ENCODE measurements around the gene TLR3.

Gene TLR3

DNA sequence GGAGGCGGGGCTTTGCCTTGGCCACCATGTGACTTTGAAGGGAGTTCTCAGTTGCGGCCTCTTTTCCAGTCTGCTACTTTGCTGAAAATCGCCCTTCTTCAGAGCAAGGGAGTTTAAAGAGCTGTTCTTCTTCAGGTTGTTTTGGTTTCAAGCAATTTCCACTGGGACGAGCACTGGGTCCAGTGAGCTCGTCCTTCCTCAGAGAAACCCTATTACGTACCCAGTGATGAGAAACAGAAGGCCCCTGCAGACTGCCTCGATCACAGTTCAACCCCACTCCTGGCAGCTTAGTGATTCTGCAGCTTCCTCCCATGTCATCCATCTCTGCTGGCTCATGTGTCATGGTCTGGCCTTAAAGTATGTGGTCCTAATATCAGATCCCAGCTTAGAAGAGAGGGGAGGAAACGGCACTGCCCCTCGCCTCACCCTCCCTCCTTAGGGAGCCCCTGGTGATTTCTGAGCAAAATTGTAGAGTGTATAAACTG, 27.8 kb downstream of the TLR3 start:
- H3K9ac ChIP-seq (ENCODE audit: low read length) = no peak overlapping the region
- H3K27ac ChIP-seq (ENCODE audit: low read depth, low read length) = peak overlapping the region; percentile 21
- H3K4me1 ChIP-seq (ENCODE audit: control insufficient read depth, insufficient read depth, low read length) = peaks cover 2% of the 10 kb centered on the region
- no peak overlapping the region for H3K4me3 ChIP-seq (ENCODE audit: low read length)
- H3K36me3 ChIP-seq (ENCODE audit: control insufficient read depth, insufficient read depth, low read length) = no peaks in the 10 kb centered on the region
- H3K27me3 ChIP-seq (ENCODE audit: control insufficient read depth, insufficient read depth, low read length) = no peaks in the 10 kb centered on the region

DNA sequence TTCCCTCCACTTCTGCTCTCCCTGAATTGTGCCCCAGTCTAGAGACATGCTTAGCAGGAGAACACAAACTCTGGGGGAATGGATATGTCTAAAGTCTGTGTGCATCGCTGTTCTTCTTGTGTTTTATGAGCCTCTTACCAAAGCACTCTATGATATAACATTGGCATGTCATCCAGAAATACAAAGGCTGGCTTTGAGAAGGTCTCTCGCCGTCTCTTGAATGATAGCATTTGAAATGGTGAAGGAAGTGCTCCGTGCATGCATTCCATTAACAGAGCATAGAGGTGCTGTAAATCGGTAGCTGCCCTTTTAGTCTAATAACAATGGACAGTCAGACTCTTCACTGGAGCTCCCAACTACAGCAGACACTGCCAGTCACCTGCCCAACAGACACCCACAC, 28.4 kb downstream of the TLR3 start:
- no peak overlapping the region for H3K27ac ChIP-seq (ENCODE audit: low read depth, low read length)
- no peaks in the 10 kb centered on the region for H3K36me3 ChIP-seq (ENCODE audit: control insufficient read depth, insufficient read depth, low read length)
- H3K9ac ChIP-seq (ENCODE audit: low read length) = no peak overlapping the region
- no peak overlapping the region for H3K4me3 ChIP-seq (ENCODE audit: low read length)
- H3K4me1 ChIP-seq (ENCODE audit: control insufficient read depth, insufficient read depth, low read length) = peaks cover 2% of the 10 kb centered on the region
- no peaks in the 10 kb centered on the region for H3K27me3 ChIP-seq (ENCODE audit: control insufficient read depth, insufficient read depth, low read length)

- Histone ChIP-seq H3K4me3 (ENCODE audit: low read length) (no peak overlapping the region), H3K27me3 (ENCODE audit: control insufficient read depth, insufficient read depth, low read length) (no peaks in the 10 kb centered on the region), H3K27ac (ENCODE audit: low read depth, low read length) (no peak overlapping the region), H3K4me1 (ENCODE audit: control insufficient read depth, insufficient read depth, low read length) (no peaks in the 10 kb centered on the region), H3K9ac (ENCODE audit: low read length) (no peak overlapping the region), H3K36me3 (ENCODE audit: control insufficient read depth, insufficient read depth, low read length) (no peaks in the 10 kb centered on the region)
Measured at GRCh38 chr4:186102931-186103330, 34.0 kb downstream of the TLR3 start.

GRCh38 chr4:186104114-186104889, 35.3 kb downstream of the TLR3 start, which contains the start of gene FAM149A:
FAM149A (plus strand) TSS chr4:186104704.
- Histone ChIP-seq H3K27me3 (ENCODE audit: control insufficient read depth, insufficient read depth, low read length) (no peaks in the 10 kb centered on the region), H3K4me1 (ENCODE audit: control insufficient read depth, insufficient read depth, low read length) (no peaks in the 10 kb centered on the region), H3K27ac (ENCODE audit: low read depth, low read length) (no peak within 1 kb of the TSS), H3K36me3 (ENCODE audit: control insufficient read depth, insufficient read depth, low read length) (no peaks in the 10 kb centered on the region), H3K9ac (ENCODE audit: low read length) (peak within 1 kb of the TSS; percentile 30), H3K4me3 (ENCODE audit: low read length) (peak within 1 kb of the TSS; percentile 69)

DNA sequence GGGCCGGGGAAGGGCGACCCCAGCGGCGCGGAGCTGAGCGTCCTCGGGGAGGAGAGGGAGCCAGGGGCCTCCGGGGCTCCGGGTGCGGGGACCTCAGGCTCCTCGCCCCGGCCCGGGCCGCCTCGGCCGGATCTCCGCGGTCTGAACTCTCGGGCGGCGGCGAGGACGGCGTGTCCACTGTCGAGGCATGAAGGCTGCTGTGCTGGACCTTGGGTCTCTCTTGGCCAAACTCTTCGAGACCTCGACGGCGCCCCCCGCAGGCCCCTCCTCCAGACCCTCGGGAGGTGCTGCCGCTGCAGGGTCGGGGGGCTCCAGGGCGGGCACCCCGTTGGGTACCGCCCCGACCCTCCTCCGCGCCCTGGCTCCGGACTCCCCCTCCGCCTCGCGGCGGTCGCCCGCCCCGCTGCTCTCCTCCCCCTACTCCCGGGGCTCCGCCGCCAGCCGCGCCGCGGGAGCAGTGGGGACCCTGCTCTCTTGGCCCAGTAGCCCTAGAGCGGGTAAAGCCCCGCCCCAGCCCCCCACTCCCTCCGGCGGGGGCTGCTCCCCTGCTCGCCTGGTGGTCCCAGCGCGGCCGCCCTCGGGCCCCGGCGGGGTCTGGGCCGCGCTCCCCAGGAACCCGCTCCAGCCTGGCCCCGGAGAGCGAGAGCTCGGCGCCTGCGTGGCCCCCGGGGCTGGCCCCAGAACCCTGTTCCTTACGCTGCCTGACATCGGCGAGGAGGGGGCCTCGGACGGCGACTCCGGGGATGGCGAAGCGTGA, 36.1 kb downstream of the TLR3 start:
- no peaks in the 10 kb centered on the region for H3K27me3 ChIP-seq (ENCODE audit: control insufficient read depth, insufficient read depth, low read length)
- H3K4me1 ChIP-seq (ENCODE audit: control insufficient read depth, insufficient read depth, low read length) = no peaks in the 10 kb centered on the region
- no peaks in the 10 kb centered on the region for H3K36me3 ChIP-seq (ENCODE audit: control insufficient read depth, insufficient read depth, low read length)
- H3K9ac ChIP-seq (ENCODE audit: low read length) = peak overlapping the region; percentile 30
- no peak overlapping the region for H3K27ac ChIP-seq (ENCODE audit: low read depth, low read length)
- peak overlapping the region; percentile 69 for H3K4me3 ChIP-seq (ENCODE audit: low read length)

GRCh38 chr4:186105647-186106321, 36.8 kb downstream of the TLR3 start:
- Histone ChIP-seq H3K36me3 (ENCODE audit: control insufficient read depth, insufficient read depth, low read length) (no peaks in the 10 kb centered on the region), H3K27me3 (ENCODE audit: control insufficient read depth, insufficient read depth, low read length) (no peaks in the 10 kb centered on the region), H3K4me1 (ENCODE audit: control insufficient read depth, insufficient read depth, low read length) (no peaks in the 10 kb centered on the region), H3K4me3 (ENCODE audit: low read length) (peak overlapping the region; percentile 69), H3K9ac (ENCODE audit: low read length) (no peak overlapping the region), H3K27ac (ENCODE audit: low read depth, low read length) (no peak overlapping the region)

DNA sequence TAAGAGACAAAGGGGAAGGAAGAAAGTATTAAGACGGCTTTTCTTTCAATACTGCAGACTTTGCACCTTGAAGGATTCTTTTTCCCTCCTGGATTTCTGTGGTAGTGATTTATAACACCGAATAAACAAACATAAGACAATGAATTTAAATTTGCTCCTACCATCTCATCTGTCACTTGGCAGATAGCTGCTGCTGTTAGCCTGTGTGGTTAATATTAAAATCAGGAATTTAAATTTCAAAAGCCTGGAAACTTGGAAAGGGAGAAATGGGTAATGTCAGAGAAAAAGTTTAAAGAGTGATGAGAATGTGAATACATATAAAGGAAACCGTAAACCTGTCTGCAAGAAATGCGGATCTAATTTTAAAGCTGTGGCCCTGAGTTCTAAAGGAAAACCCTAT, 39.0 kb downstream of the TLR3 start:
- Histone ChIP-seq H3K9ac (ENCODE audit: low read length) (no peak overlapping the region), H3K27ac (ENCODE audit: low read depth, low read length) (no peak overlapping the region), H3K36me3 (ENCODE audit: control insufficient read depth, insufficient read depth, low read length) (no peaks in the 10 kb centered on the region), H3K4me3 (ENCODE audit: low read length) (no peak overlapping the region), H3K27me3 (ENCODE audit: control insufficient read depth, insufficient read depth, low read length) (no peaks in the 10 kb centered on the region), H3K4me1 (ENCODE audit: control insufficient read depth, insufficient read depth, low read length) (no peaks in the 10 kb centered on the region)

DNA sequence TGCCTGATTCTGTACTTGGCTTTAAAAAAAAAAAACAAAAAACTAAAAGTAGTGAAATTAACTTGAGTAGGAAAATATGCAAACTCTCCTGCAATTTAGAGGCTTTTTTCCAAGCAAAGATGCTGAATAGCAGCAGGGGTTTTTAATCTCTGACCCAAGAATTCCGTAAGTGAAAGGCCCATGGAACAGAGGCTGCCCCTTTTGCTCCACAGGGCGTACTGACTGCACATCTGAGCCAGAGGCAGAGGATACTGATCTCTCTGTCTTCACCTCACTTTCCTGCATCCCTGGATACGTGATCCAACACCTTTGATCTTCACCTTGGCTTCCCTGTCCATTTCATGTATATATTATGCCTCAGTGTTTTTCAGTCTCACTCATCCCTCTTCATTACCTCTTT, 39.4 kb downstream of the TLR3 start:
- Histone ChIP-seq H3K27me3 (ENCODE audit: control insufficient read depth, insufficient read depth, low read length) (no peaks in the 10 kb centered on the region), H3K9ac (ENCODE audit: low read length) (no peak overlapping the region), H3K4me3 (ENCODE audit: low read length) (no peak overlapping the region), H3K4me1 (ENCODE audit: control insufficient read depth, insufficient read depth, low read length) (no peaks in the 10 kb centered on the region), H3K27ac (ENCODE audit: low read depth, low read length) (no peak overlapping the region), H3K36me3 (ENCODE audit: control insufficient read depth, insufficient read depth, low read length) (no peaks in the 10 kb centered on the region)

GRCh38 chr4:186109245-186109644, 40.3 kb downstream of the TLR3 start:
- no peak overlapping the region for H3K4me3 ChIP-seq (ENCODE audit: low read length)
- no peak overlapping the region for H3K27ac ChIP-seq (ENCODE audit: low read depth, low read length)
- H3K36me3 ChIP-seq (ENCODE audit: control insufficient read depth, insufficient read depth, low read length) = no peaks in the 10 kb centered on the region
- H3K9ac ChIP-seq (ENCODE audit: low read length) = no peak overlapping the region
- H3K27me3 ChIP-seq (ENCODE audit: control insufficient read depth, insufficient read depth, low read length) = no peaks in the 10 kb centered on the region
- H3K4me1 ChIP-seq (ENCODE audit: control insufficient read depth, insufficient read depth, low read length) = no peaks in the 10 kb centered on the region

GRCh38 chr4:186116697-186117096, 47.7 kb downstream of the TLR3 start:
- Histone ChIP-seq H3K27me3 (ENCODE audit: control insufficient read depth, insufficient read depth, low read length) (no peaks in the 10 kb centered on the region), H3K36me3 (ENCODE audit: control insufficient read depth, insufficient read depth, low read length) (no peaks in the 10 kb centered on the region), H3K9ac (ENCODE audit: low read length) (no peak overlapping the region), H3K4me3 (ENCODE audit: low read length) (no peak overlapping the region), H3K27ac (ENCODE audit: low read depth, low read length) (no peak overlapping the region), H3K4me1 (ENCODE audit: control insufficient read depth, insufficient read depth, low read length) (no peaks in the 10 kb centered on the region)

- Histone ChIP-seq H3K4me3 (ENCODE audit: low read length) (no peak overlapping the region), H3K9ac (ENCODE audit: low read length) (no peak overlapping the region), H3K4me1 (ENCODE audit: control insufficient read depth, insufficient read depth, low read length) (no peaks in the 10 kb centered on the region), H3K27me3 (ENCODE audit: control insufficient read depth, insufficient read depth, low read length) (no peaks in the 10 kb centered on the region), H3K36me3 (ENCODE audit: control insufficient read depth, insufficient read depth, low read length) (no peaks in the 10 kb centered on the region), H3K27ac (ENCODE audit: low read depth, low read length) (no peak overlapping the region)
Measured at GRCh38 chr4:186118582-186118981, 49.6 kb downstream of the TLR3 start.

DNA sequence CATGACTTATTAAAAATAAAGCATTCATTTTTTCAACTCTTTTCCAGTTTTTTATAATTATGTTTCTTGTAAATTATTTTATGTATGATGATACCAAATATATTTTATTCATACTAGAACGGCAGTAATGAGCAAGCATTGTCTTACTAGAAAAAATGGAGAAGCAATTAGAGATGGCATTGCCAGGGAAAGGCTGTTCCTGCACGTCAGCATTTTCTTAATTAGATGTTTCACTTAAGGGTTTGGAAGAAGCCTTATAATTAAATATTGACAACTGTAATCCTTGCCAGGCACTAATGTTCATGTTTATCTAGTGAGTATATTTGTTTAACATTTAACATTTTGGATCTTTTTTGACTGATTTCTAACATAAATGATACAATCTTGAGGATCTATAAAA, 52.1 kb downstream of the TLR3 start:
- Histone ChIP-seq H3K36me3 (ENCODE audit: control insufficient read depth, insufficient read depth, low read length) (no peaks in the 10 kb centered on the region), H3K4me3 (ENCODE audit: low read length) (no peak overlapping the region), H3K27ac (ENCODE audit: low read depth, low read length) (no peak overlapping the region)

More for the DNA sequence above, 52.1 kb downstream of the TLR3 start:
- no peak overlapping the region for H3K9ac ChIP-seq (ENCODE audit: low read length)
- no peaks in the 10 kb centered on the region for H3K4me1 ChIP-seq (ENCODE audit: control insufficient read depth, insufficient read depth, low read length)
- no peaks in the 10 kb centered on the region for H3K27me3 ChIP-seq (ENCODE audit: control insufficient read depth, insufficient read depth, low read length)
